ENCODE results near the gene PIGK. TPM values are rescaled to one million over a fixed set of nuclear protein-coding genes. Genes with fewer than 3 reads are reported as not detected.
"Not testable (repeated sequence)": the region's sequence is repeated elsewhere in the genome, so short reads cannot be mapped to it uniquely, and the experiment has no call there.

PIGK gene
- total and polyA plus RNA-seq, 8 donors = 0.58 to 62.4 (median 8.5) TPM

DNA sequence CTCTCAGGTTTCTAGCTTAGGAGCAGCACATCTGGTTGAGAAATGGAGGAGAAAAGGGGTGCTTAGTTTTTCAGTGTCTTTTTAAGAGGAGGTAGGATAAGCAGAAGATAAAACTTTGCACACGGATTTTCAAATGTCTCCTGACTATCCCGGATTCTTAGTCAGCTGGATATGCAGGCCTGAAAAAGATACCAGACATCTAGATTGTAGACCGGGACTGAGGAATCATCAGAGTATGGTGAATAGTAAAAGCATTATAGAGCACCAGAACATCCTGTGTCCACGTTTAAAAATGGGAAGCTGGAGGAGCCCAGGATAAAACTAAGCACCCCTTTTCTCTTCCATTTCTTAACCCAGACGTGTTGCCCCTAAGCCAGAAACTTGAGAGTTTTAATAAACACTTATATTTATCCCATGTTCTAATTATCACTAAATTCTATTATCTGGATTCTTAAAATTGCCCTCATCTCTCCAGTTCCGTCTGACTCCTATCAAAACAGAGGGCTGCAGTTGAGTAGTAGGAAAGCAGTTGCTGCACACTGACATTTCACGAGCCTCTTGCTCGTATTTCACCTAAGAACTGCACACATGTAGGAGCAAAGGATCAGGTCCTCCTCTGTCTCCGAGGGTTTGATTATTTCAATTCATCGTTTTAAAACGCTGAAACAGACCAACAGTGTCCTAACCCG, 609 bp downstream of the PIGK start:
- Histone ChIP-seq H3K4me1 (peaks cover 0 to 23% (median 11%) of the 10 kb centered on the region in 4 donors), H3K27ac (peak overlapping the region; percentile 81 to 92 (median 89)), H3K9me3 (no peaks in the 10 kb centered on the region), H3K27me3 (no peaks in the 10 kb centered on the region), H3K4me3 (peak overlapping the region; percentile 67 to 75 (median 72)), H3K36me3 (no peaks in the 10 kb centered on the region)
- DNase-seq = peak in 1 of 2 donors; percentile 10
- 4 to 7% (median 5%) methylated on average over 12 of the region's 12 CpGs for WGBS, 5 donors
- no peak for TF ChIP-seq EP300 (IDR thresholded peaks at IDR 0.05)
- TF ChIP-seq CTCF (IDR thresholded peaks at IDR 0.05) = no peak
- TF ChIP-seq POLR2A (IDR thresholded peaks at IDR 0.05) = no peak
- TF ChIP-seq POLR2AphosphoS5 (IDR thresholded peaks at IDR 0.05) = no peak
- intact Hi-C loops (cut with DNase I; ENCODE audit: low total_unique reads) = no loop called here

DNA sequence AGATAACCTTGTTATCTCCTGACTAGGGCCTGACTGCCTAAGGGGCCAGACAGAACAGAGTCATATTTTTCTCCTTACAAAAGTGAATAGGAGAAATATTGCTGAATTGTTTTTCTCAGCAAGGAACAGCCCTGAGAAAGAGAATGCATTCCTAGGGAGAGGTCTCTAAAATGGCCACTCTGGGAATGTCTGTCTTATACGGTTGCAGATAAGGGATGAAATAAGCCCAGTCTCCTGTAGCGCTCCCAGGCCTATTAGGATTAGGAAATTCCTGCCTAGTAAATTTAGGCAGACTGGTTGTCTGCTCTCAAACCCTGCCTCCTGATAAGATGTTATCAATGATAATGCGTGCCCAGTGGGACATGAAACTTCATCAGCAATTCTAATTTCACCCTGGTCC, 15.2 kb downstream of the PIGK start:
- WGBS, 5 donors = 92 to 97% (median 95%) methylated on average over 3 of the region's 3 CpGs
- H3K9me3 ChIP-seq; H3K4me3 ChIP-seq; H3K27ac ChIP-seq; H3K27me3 ChIP-seq; intact Hi-C loops (cut with DNase I; ENCODE audit: low total_unique reads); H3K4me1 ChIP-seq; DNase-seq: not testable (repeated sequence)
- H3K36me3 ChIP-seq = peaks cover 0 to 13% (median 5%) of the 10 kb centered on the region in 4 donors

DNA sequence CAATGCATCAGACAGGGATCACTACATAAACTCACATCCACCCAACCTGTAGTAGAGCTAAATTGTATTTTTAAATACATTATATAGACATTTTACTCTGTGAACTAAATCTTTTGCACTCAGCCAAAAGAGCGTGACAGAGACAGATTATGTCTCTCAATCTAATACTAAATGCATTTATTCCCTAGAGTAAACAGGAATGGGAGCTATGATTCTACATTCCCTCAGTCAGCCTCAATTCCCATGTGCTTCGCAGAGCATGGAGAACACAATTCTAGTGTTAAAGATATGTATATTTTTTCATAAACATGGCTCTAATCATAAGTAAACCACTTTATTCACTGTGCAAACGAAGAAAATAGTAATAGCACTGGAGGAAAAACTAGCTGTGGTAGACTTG, 16.5 kb downstream of the PIGK start:
- Histone ChIP-seq H3K27ac (no peak overlapping the region), H3K27me3 (no peaks in the 10 kb centered on the region), H3K9me3 (peaks cover 0 to 8% (median 4%) of the 10 kb centered on the region in 4 donors), H3K36me3 (peaks cover 0 to 13% (median 4%) of the 10 kb centered on the region in 4 donors), H3K4me3 (no peak overlapping the region), H3K4me1 (no peaks in the 10 kb centered on the region)
- no peak for DNase-seq
- TF ChIP-seq POLR2A (IDR thresholded peaks at IDR 0.05) = no peak
- no peak for TF ChIP-seq EP300 (IDR thresholded peaks at IDR 0.05)
- intact Hi-C loops (cut with DNase I; ENCODE audit: low total_unique reads) = no loop called here
- 36 to 56% (median 44%) methylated on average over 3 of the region's 3 CpGs for WGBS, 5 donors

DNA sequence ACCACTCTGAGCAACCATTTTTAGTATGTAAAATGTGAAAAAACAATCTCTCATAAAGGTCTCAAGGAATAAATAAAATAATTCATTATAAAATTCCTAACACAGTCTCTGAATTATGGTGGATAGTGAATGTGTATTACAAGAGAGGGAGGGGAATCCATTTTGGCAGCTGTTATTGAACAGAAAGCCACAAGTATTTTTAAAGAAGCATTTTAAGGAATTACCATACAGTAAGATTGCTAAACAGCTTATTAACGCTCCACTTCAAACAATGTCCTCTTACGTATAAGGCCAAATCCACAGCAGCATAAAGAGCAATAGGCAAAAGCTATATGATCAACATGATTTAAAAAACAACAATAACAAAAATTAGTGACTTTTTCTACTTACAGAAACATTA, 18.4 kb downstream of the PIGK start:
- H3K36me3 ChIP-seq = peaks cover 0 to 12% (median 4%) of the 10 kb centered on the region in 4 donors
- no peaks in the 10 kb centered on the region for H3K4me1 ChIP-seq
- no peak for DNase-seq
- WGBS, 5 donors = 87 to 97% (median 92%) methylated on average over 2 of the region's 2 CpGs
- no peak overlapping the region for H3K27ac ChIP-seq
- intact Hi-C loops (cut with DNase I; ENCODE audit: low total_unique reads) = no loop called here
- H3K4me3 ChIP-seq = no peak overlapping the region
- TF ChIP-seq EP300 (IDR thresholded peaks at IDR 0.05) = no peak
- no peak for TF ChIP-seq CTCF (IDR thresholded peaks at IDR 0.05)
- no peak for TF ChIP-seq POLR2A (IDR thresholded peaks at IDR 0.05)
- no peak for TF ChIP-seq POLR2AphosphoS5 (IDR thresholded peaks at IDR 0.05)
- peaks cover 0 to 8% (median 4%) of the 10 kb centered on the region in 4 donors for H3K9me3 ChIP-seq
- H3K27me3 ChIP-seq = no peaks in the 10 kb centered on the region

- Histone ChIP-seq H3K4me1 (no peaks in the 10 kb centered on the region), H3K9me3 (peaks cover 0 to 8% (median 4%) of the 10 kb centered on the region in 4 donors), H3K4me3 (no peak overlapping the region), H3K36me3 (peaks cover 0 to 10% (median 4%) of the 10 kb centered on the region in 4 donors), H3K27ac (no peak overlapping the region), H3K27me3 (no peaks in the 10 kb centered on the region)
- no peak for TF ChIP-seq POLR2AphosphoS5 (IDR thresholded peaks at IDR 0.05)
- no peak for TF ChIP-seq EP300 (IDR thresholded peaks at IDR 0.05)
- no peak for TF ChIP-seq CTCF (IDR thresholded peaks at IDR 0.05)
- no peak for TF ChIP-seq POLR2A (IDR thresholded peaks at IDR 0.05)
- intact Hi-C loops (cut with DNase I; ENCODE audit: low total_unique reads) = no loop called here
- no peak for DNase-seq
Observed at GRCh38 chr1:77200293-77200692, 18.9 kb downstream of the PIGK start.

Measured in stomach (tissue), 9 donors.